ENCODE measurements around the gene SECTM1.
"Not testable (repeated sequence)": the region's sequence is repeated elsewhere in the genome, so short reads cannot be mapped to it uniquely, and the experiment has no call there.

SECTM1 gene

GRCh38 chr17:82375359-82376041, 41.9 kb upstream of the SECTM1 start:
- H3K27me3 ChIP-seq (ENCODE audit: control insufficient read depth, insufficient read depth, low read length, poor library complexity, severe bottlenecking) = peaks cover 55% of the 10 kb centered on the region
- H3K9me3 ChIP-seq (ENCODE audit: control insufficient read depth, low read length) = no peaks in the 10 kb centered on the region
- no peak overlapping the region for H3K27ac ChIP-seq (ENCODE audit: insufficient read depth, low read depth, low read length, poor library complexity, severe bottlenecking)
- H3K4me1 ChIP-seq (ENCODE audit: control insufficient read depth, insufficient read depth, low read length) = peaks cover 10% of the 10 kb centered on the region
- H3K4me3 ChIP-seq (ENCODE audit: insufficient read depth, low read depth, low read length) = no peak overlapping the region
- 91 to 94% methylated on average over 46 of the region's 46 CpGs for WGBS, 2 experiments
- no peaks in the 10 kb centered on the region for H3K36me3 ChIP-seq (ENCODE audit: control insufficient read depth, insufficient read depth, low read length)

GRCh38 chr17:82374626-82375331, 41.2 kb upstream of the SECTM1 start:
- H3K4me1 ChIP-seq (ENCODE audit: control insufficient read depth, insufficient read depth, low read length) = peaks cover 10% of the 10 kb centered on the region
- H3K27me3 ChIP-seq (ENCODE audit: control insufficient read depth, insufficient read depth, low read length, poor library complexity, severe bottlenecking) = peaks cover 62% of the 10 kb centered on the region
- 89% methylated on average over 79 of the region's 79 CpGs for WGBS, 2 experiments
- no peaks in the 10 kb centered on the region for H3K36me3 ChIP-seq (ENCODE audit: control insufficient read depth, insufficient read depth, low read length)
- no peaks in the 10 kb centered on the region for H3K9me3 ChIP-seq (ENCODE audit: control insufficient read depth, low read length)
- H3K4me3 ChIP-seq (ENCODE audit: insufficient read depth, low read depth, low read length) = no peak overlapping the region
- H3K27ac ChIP-seq (ENCODE audit: insufficient read depth, low read depth, low read length, poor library complexity, severe bottlenecking) = no peak overlapping the region

- WGBS, 2 experiments = 92% methylated on average over 37 of the region's 37 CpGs
These were observed 40.4 kb upstream of the SECTM1 start for GRCh38 chr17:82373731-82374625.

GRCh38 chr17:82373072-82373452, 39.5 kb upstream of the SECTM1 start:
- H3K36me3 ChIP-seq (ENCODE audit: control insufficient read depth, insufficient read depth, low read length); H3K27ac ChIP-seq (ENCODE audit: insufficient read depth, low read depth, low read length, poor library complexity, severe bottlenecking); H3K4me3 ChIP-seq (ENCODE audit: insufficient read depth, low read depth, low read length); H3K9me3 ChIP-seq (ENCODE audit: control insufficient read depth, low read length): not testable (repeated sequence)
- peaks cover 10% of the 10 kb centered on the region for H3K4me1 ChIP-seq (ENCODE audit: control insufficient read depth, insufficient read depth, low read length)
- WGBS, 2 experiments = 93% methylated on average over 10 of the region's 10 CpGs
- peaks cover 66% of the 10 kb centered on the region for H3K27me3 ChIP-seq (ENCODE audit: control insufficient read depth, insufficient read depth, low read length, poor library complexity, severe bottlenecking)

More at GRCh38 chr17:82373731-82374625, 40.4 kb upstream of the SECTM1 start:
- Histone ChIP-seq H3K36me3 (ENCODE audit: control insufficient read depth, insufficient read depth, low read length) (no peaks in the 10 kb centered on the region), H3K27ac (ENCODE audit: insufficient read depth, low read depth, low read length, poor library complexity, severe bottlenecking) (no peak overlapping the region), H3K4me3 (ENCODE audit: insufficient read depth, low read depth, low read length) (no peak overlapping the region), H3K4me1 (ENCODE audit: control insufficient read depth, insufficient read depth, low read length) (peaks cover 10% of the 10 kb centered on the region), H3K27me3 (ENCODE audit: control insufficient read depth, insufficient read depth, low read length, poor library complexity, severe bottlenecking) (peaks cover 66% of the 10 kb centered on the region), H3K9me3 (ENCODE audit: control insufficient read depth, low read length) (no peaks in the 10 kb centered on the region)

- peaks cover 10% of the 10 kb centered on the region for H3K4me1 ChIP-seq (ENCODE audit: control insufficient read depth, insufficient read depth, low read length)
- H3K27ac ChIP-seq (ENCODE audit: insufficient read depth, low read depth, low read length, poor library complexity, severe bottlenecking) = no peak overlapping the region
- H3K27me3 ChIP-seq (ENCODE audit: control insufficient read depth, insufficient read depth, low read length, poor library complexity, severe bottlenecking) = peaks cover 66% of the 10 kb centered on the region
- WGBS, 2 experiments = 71 to 73% methylated on average over 41 of the region's 41 CpGs
- peak overlapping the region; percentile 29 for H3K4me3 ChIP-seq (ENCODE audit: insufficient read depth, low read depth, low read length)
- H3K36me3 ChIP-seq (ENCODE audit: control insufficient read depth, insufficient read depth, low read length) = no peaks in the 10 kb centered on the region
- no peaks in the 10 kb centered on the region for H3K9me3 ChIP-seq (ENCODE audit: control insufficient read depth, low read length)
These were observed 38.9 kb upstream of the SECTM1 start for GRCh38 chr17:82372249-82373071.

- H3K9me3 ChIP-seq (ENCODE audit: control insufficient read depth, low read length) = no peaks in the 10 kb centered on the region
- 11 to 12% methylated on average over 109 of the region's 109 CpGs for WGBS, 2 experiments
- no peaks in the 10 kb centered on the region for H3K36me3 ChIP-seq (ENCODE audit: control insufficient read depth, insufficient read depth, low read length)
- no peak within 1 kb of the TSS for H3K27ac ChIP-seq (ENCODE audit: insufficient read depth, low read depth, low read length, poor library complexity, severe bottlenecking)
- H3K27me3 ChIP-seq (ENCODE audit: control insufficient read depth, insufficient read depth, low read length, poor library complexity, severe bottlenecking) = peaks cover 66% of the 10 kb centered on the region
- peak within 1 kb of the TSS; percentile 29 for H3K4me3 ChIP-seq (ENCODE audit: insufficient read depth, low read depth, low read length)
- H3K4me1 ChIP-seq (ENCODE audit: control insufficient read depth, insufficient read depth, low read length) = peaks cover 10% of the 10 kb centered on the region
These were observed 38.0 kb upstream of the SECTM1 start, which contains the start of gene UTS2R for GRCh38 chr17:82371333-82372248. Gene UTS2R (plus strand): TSS chr17:82371765. CDS start chr17:82374325, 2,560 bp downstream.

GRCh38 chr17:82370471-82371332, 37.1 kb upstream of the SECTM1 start:
- WGBS, 2 experiments = 70 to 71% methylated on average over 38 of the region's 38 CpGs
- no peak overlapping the region for H3K27ac ChIP-seq (ENCODE audit: insufficient read depth, low read depth, low read length, poor library complexity, severe bottlenecking)
- peaks cover 10% of the 10 kb centered on the region for H3K4me1 ChIP-seq (ENCODE audit: control insufficient read depth, insufficient read depth, low read length)
- H3K9me3 ChIP-seq (ENCODE audit: control insufficient read depth, low read length) = no peaks in the 10 kb centered on the region
- no peaks in the 10 kb centered on the region for H3K36me3 ChIP-seq (ENCODE audit: control insufficient read depth, insufficient read depth, low read length)
- peaks cover 62% of the 10 kb centered on the region for H3K27me3 ChIP-seq (ENCODE audit: control insufficient read depth, insufficient read depth, low read length, poor library complexity, severe bottlenecking)
- H3K4me3 ChIP-seq (ENCODE audit: insufficient read depth, low read depth, low read length) = peak overlapping the region; percentile 29

- Histone ChIP-seq H3K9me3 (ENCODE audit: control insufficient read depth, low read length) (no peaks in the 10 kb centered on the region), H3K4me1 (ENCODE audit: control insufficient read depth, insufficient read depth, low read length) (peaks cover 10% of the 10 kb centered on the region), H3K27me3 (ENCODE audit: control insufficient read depth, insufficient read depth, low read length, poor library complexity, severe bottlenecking) (peaks cover 48% of the 10 kb centered on the region), H3K36me3 (ENCODE audit: control insufficient read depth, insufficient read depth, low read length) (no peaks in the 10 kb centered on the region), H3K27ac (ENCODE audit: insufficient read depth, low read depth, low read length, poor library complexity, severe bottlenecking) (no peak overlapping the region), H3K4me3 (ENCODE audit: insufficient read depth, low read depth, low read length) (no peak overlapping the region)
- 88 to 96% methylated on average over 6 to 7 of the region's 7 CpGs for WGBS, 2 experiments
These were observed 35.6 kb upstream of the SECTM1 start for GRCh38 chr17:82369211-82369610.
